Neural progenitor cell (in vitro differentiated cells): ENCODE measurements around the gene CISD3. TPM values are rescaled to one million over a fixed set of nuclear protein-coding genes. Genes with fewer than 3 reads are reported as not detected.

ENCODE experiments used
- DNase-seq: peaks from one replicate; pipeline ENCODE4 v3.0.0-alpha.2; 2016; ENCODE audit warnings: low spot score
- H2AFZ ChIP-seq: fragments of 200-600 bp; sonication (generic); replicated peaks from 2 replicates; pipeline ENCODE4 v1.6.1; 2016; ENCODE audit warnings: antibody characterized with exemption
- H3F3A ChIP-seq: fragments of 200-600 bp; sonication (generic); 2 replicates; pipeline ENCODE4 v1.6.1; 2016; ENCODE audit warnings: antibody characterized with exemption, low read depth
- H3K27ac ChIP-seq: fragments of 200-600 bp; sonication (generic); 2 replicates; pipeline ENCODE4 v1.5.1; 2016; ENCODE audit warnings: mild to moderate bottlenecking
- H3K27me3 ChIP-seq: fragments of 200-600 bp; sonication (generic); 2 replicates; pipeline ENCODE4 v1.6.1; 2016; ENCODE audit warnings: mild to moderate bottlenecking, moderate library complexity
- H3K36me3 ChIP-seq: fragments of 200-600 bp; sonication (generic); 2 replicates; pipeline ENCODE4 v1.5.1; 2016
- H3K4me1 ChIP-seq: fragments of 200-600 bp; sonication (generic); 2 replicates; pipeline ENCODE4 v1.6.1; 2016; ENCODE audit warnings: mixed run types
- H3K4me2 ChIP-seq: fragments of 200-600 bp; sonication (generic); 2 replicates; pipeline ENCODE4 v1.6.1; 2016
- H3K4me3 ChIP-seq: fragments of 200-600 bp; sonication (generic); 2 replicates; pipeline ENCODE4 v1.5.1; 2016
- H3K79me2 ChIP-seq: fragments of 200-600 bp; sonication (generic); 2 replicates; pipeline ENCODE4 v1.6.1; 2016; ENCODE audit warnings: low read depth
- H3K9ac ChIP-seq: fragments of 200-600 bp; sonication (generic); 2 replicates; pipeline ENCODE4 v1.6.1; 2016
- H3K9me3 ChIP-seq: fragments of 200-600 bp; sonication (generic); 2 replicates; pipeline ENCODE4 v1.5.1; 2016; ENCODE audit warnings: low read depth
- H4K20me1 ChIP-seq: fragments of 200-600 bp; sonication (generic); 2 replicates; pipeline ENCODE4 v1.6.1; 2016; ENCODE audit warnings: low read depth
- H3K27ac Mint-ChIP-seq: 3 replicates; pipeline ENCODE4 v1.8.0; 2021; ENCODE audit warnings: mixed read lengths
- H3K27me3 Mint-ChIP-seq: 2 replicates; pipeline ENCODE4 v1.8.0; 2022; ENCODE audit warnings: low read depth, mild to moderate bottlenecking, inconsistent platforms, moderate library complexity, mixed read lengths; ENCODE audit not compliant: insufficient read depth
- H3K36me3 Mint-ChIP-seq: 3 replicates; pipeline ENCODE4 v1.8.0; 2021; ENCODE audit warnings: mixed read lengths
- H3K4me1 Mint-ChIP-seq: 3 replicates; pipeline ENCODE4 v1.8.0; 2021; ENCODE audit warnings: mixed read lengths
- H3K4me3 Mint-ChIP-seq: 3 replicates; pipeline ENCODE4 v1.8.0; 2021; ENCODE audit warnings: mild to moderate bottlenecking, moderate library complexity, mixed read lengths
- H3K9me3 Mint-ChIP-seq: 3 replicates; pipeline ENCODE4 v1.8.0; 2020; ENCODE audit warnings: mixed read lengths
- EZH2 ChIP-seq: fragments of 200-600 bp; sonication (generic); IDR thresholded peaks from 2 replicates; pipeline ENCODE4 v1.6.1; 2017; ENCODE audit warnings: antibody characterized with exemption, mild to moderate bottlenecking, moderate library complexity
- EZH2phosphoT487 ChIP-seq: fragments of 200-600 bp; sonication (generic); IDR thresholded peaks from 2 replicates; pipeline ENCODE4 v1.6.1; 2017; ENCODE audit warnings: antibody characterized with exemption
- total RNA-seq: library from RNA; depleted of rRNA; stranded (reverse); fragments of >200 nt; gene quantifications from 2 replicates; pipeline ENCODE4 v1.2.3, GENCODE V29; 2015; ENCODE audit warnings: low replicate concordance
- TF ChIP-seq, protein P1 (sequence below): fragments of 200-600 bp; sonication (generic); IDR thresholded peaks from 2 replicates; pipeline ENCODE4 v1.5.1; 2017; ENCODE audit warnings: antibody characterized with exemption, mild to moderate bottlenecking

The CISD3 gene
- total RNA-seq, 1 donor from 2014 or later: 0.60 TPM

DNA sequence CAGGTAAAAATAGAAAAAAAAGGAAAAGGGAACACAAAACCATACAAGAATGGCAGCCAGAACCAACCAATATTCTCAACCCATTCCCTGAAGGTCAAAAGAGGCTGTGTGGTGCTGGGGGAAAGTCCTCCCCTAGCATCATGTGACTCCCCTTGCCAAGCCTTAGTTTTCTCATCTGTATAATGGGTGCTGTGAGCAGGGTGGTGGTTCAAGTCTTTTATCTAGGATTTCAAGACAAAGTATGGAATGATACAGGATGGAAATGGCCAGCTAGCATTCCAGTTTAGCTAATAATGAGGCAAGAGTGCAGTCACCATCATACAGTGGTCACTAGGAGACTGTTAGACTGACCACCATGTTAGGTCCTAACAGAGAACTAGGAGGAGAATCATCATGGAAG is 43.1 kb downstream of the CISD3 start:
- Histone ChIP-seq H3K27ac (no peak overlapping the region), H3K27me3 (no peaks in the 10 kb centered on the region), H3K9me3 (no peaks in the 10 kb centered on the region), H2AFZ (no peak overlapping the region), H3K9ac (no peak overlapping the region), H3K79me2 (no peaks in the 10 kb centered on the region), H3F3A (peaks cover 3% of the 10 kb centered on the region), H3K4me3 (no peak overlapping the region), H3K36me3 (peaks cover 4% of the 10 kb centered on the region), H4K20me1 (no peaks in the 10 kb centered on the region), H3K4me1 (no peaks in the 10 kb centered on the region), H3K4me2 (no peak overlapping the region)
- no peak for TF ChIP-seq EZH2
- TF ChIP-seq, protein P1, sequence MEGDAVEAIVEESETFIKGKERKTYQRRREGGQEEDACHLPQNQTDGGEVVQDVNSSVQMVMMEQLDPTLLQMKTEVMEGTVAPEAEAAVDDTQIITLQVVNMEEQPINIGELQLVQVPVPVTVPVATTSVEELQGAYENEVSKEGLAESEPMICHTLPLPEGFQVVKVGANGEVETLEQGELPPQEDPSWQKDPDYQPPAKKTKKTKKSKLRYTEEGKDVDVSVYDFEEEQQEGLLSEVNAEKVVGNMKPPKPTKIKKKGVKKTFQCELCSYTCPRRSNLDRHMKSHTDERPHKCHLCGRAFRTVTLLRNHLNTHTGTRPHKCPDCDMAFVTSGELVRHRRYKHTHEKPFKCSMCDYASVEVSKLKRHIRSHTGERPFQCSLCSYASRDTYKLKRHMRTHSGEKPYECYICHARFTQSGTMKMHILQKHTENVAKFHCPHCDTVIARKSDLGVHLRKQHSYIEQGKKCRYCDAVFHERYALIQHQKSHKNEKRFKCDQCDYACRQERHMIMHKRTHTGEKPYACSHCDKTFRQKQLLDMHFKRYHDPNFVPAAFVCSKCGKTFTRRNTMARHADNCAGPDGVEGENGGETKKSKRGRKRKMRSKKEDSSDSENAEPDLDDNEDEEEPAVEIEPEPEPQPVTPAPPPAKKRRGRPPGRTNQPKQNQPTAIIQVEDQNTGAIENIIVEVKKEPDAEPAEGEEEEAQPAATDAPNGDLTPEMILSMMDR: no peak
- no peak for TF ChIP-seq EZH2phosphoT487
- no peak for DNase-seq
- H3K36me3 Mint-ChIP-seq: peaks cover 38% of the 10 kb centered on the region
- no peaks in the 10 kb centered on the region for H3K9me3 Mint-ChIP-seq
- H3K4me3 Mint-ChIP-seq: no peak overlapping the region
- no peaks in the 10 kb centered on the region for H3K27me3 Mint-ChIP-seq
- no peaks in the 10 kb centered on the region for H3K4me1 Mint-ChIP-seq
- H3K27ac Mint-ChIP-seq: no peak overlapping the region

DNA sequence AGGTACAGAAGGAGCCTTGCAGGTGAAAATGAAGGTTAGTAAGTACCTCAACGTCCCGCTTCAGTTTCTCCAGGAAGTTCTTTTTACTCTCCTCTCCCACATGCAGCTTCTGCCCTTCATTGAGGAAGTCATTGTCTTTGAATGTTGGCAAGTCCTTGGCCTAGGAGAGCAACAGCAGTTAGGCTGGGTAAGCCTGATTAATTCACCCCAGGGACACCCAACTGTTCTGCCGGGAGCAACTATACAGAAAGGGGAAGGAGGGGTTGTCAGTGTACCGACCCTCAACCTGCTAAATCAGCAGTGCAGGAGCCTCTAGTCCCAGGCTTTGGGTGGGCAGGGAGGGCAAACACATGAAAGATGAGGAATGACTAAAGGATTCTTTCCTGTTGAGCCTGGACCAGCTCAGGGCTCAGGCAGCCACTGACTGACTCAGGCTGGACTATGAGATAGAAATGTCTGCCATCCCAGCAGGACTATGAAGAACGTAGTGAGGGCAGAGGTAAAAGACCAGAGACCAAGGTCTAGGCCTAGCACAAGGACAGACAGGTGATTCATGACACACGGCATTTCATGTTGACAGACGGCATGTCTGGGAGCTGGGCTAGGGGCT is 47.6 kb downstream of the CISD3 start:
- Mint-ChIP-seq H3K9me3 (no peaks in the 10 kb centered on the region), H3K27me3 (peaks cover 9% of the 10 kb centered on the region), H3K4me1 (no peaks in the 10 kb centered on the region), H3K4me3 (no peak overlapping the region), H3K27ac (no peak overlapping the region), H3K36me3 (peaks cover 40% of the 10 kb centered on the region)
- Histone ChIP-seq H3K27me3 (no peaks in the 10 kb centered on the region), H3K79me2 (no peaks in the 10 kb centered on the region), H2AFZ (no peak overlapping the region), H3K36me3 (peaks cover 4% of the 10 kb centered on the region), H3K4me3 (no peak overlapping the region), H4K20me1 (no peaks in the 10 kb centered on the region), H3F3A (peaks cover 3% of the 10 kb centered on the region), H3K4me1 (no peaks in the 10 kb centered on the region), H3K9me3 (no peaks in the 10 kb centered on the region), H3K27ac (no peak overlapping the region), H3K9ac (no peak overlapping the region), H3K4me2 (no peak overlapping the region)
- TF ChIP-seq EZH2phosphoT487 (no peak), EZH2 (no peak)
- TF ChIP-seq, protein P1: no peak
- no peak for DNase-seq

DNA sequence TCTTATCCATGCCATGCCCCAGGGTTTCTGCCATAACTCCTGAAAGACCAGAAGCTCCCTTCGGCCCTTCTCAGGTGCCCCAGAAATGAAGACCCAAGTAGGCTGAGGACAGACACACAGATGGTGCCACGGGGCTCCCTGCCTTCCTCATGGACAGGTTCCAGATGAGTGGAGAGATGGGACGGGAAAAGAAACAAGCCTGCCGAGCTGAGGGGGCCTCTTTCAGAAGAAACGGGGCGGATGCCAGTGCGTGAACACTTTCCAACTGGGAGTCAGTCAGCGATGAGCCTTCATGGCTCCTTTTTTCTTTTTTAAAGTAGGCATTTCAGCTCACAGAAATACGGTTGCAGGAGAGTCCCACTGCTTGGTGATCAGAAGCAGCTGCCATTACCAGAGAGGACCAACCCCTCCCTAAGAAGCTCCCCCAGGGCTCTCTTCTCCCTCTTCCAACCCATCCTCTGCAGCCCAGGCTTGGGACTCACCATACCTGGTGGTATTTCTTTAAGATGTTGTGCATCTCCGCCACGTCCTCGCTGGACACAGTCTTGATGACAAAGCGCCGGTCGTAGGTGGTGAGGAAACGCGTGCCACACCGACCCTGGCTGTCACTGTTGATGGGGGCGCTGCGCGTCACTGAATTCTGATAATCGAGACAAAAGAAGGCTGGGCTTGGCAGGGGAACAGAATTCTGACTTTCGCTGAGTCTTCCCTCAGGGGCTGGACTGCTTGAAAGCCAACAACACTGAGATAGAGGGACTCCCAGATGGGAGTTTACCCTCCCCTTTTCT is 50.0 kb downstream of the CISD3 start:
- peaks cover 4% of the 10 kb centered on the region for H3K36me3 ChIP-seq
- H3K27ac Mint-ChIP-seq: no peak overlapping the region
- H3K27me3 ChIP-seq: no peaks in the 10 kb centered on the region
- H3K9me3 Mint-ChIP-seq: no peaks in the 10 kb centered on the region
- H2AFZ ChIP-seq: no peak overlapping the region
- no peak for TF ChIP-seq EZH2phosphoT487
- TF ChIP-seq, protein P1: no peak
- no peak for TF ChIP-seq EZH2
- no peak overlapping the region for H3K27ac ChIP-seq
- no peaks in the 10 kb centered on the region for H3K9me3 ChIP-seq
- H3K4me1 Mint-ChIP-seq: no peaks in the 10 kb centered on the region
- no peak overlapping the region for H3K9ac ChIP-seq
- peaks cover 7% of the 10 kb centered on the region for H4K20me1 ChIP-seq
- no peak overlapping the region for H3K4me3 Mint-ChIP-seq
- no peak overlapping the region for H3K4me2 ChIP-seq
- H3K79me2 ChIP-seq: no peaks in the 10 kb centered on the region
- H3K4me3 ChIP-seq: no peak overlapping the region
- no peaks in the 10 kb centered on the region for H3K4me1 ChIP-seq
- no peak for DNase-seq
- H3K36me3 Mint-ChIP-seq: peaks cover 30% of the 10 kb centered on the region
- H3F3A ChIP-seq: no peaks in the 10 kb centered on the region
- peaks cover 9% of the 10 kb centered on the region for H3K27me3 Mint-ChIP-seq
